Retina (tissue), 1 donor: ENCODE results near the gene TGM5.

Experiments used
- DNase-seq: peaks from one replicate; pipeline ENCODE4 v3.0.0-alpha.2; 2016

The TGM5 gene

DNA sequence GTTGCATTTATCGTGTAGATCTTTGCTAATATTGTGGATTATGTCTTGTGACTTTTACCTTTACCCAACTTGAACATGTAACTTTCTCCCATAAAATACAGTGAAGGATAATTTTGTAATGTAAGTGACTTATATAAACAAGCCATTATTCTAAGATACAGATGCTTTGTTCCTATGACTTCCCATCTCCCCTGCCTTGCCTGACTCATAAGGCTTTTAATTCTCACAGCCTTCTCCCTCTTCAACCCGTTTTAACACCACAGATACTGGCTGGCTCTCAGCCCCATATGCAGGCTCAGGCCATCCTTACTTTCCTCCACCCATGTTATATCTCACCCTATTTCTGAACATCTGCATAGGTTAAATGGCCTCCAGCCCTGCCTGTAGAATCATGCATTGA, 77.4 kb downstream of the TGM5 start:
- no peak for DNase-seq

DNA sequence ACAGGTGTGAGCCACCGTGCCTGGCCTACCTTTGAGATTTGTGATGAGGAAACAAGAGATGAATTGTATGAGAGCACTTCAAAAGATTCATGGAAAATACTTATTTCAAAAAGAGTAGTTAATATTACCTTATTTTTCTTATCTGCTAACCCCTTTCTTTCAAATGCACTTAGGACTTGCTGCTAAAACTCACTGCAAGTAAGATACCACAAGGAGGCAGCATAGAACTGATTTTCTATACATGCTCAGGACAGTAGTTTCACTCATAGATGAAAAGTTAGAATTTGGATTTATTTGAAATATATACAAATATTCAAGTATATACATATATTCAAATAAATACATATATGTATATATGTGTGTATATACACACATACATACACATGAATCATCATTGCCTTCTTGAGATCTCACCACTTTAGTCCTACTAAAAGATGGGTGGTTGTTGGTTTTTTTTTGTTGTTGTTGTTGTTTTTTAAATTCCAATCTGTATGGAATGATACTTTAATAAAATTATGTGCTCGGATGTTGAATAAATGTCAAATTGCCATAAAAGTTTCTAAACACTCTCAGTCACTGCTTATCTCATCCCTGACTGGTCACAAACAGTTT, 79.1 kb downstream of the TGM5 start:
- no peak for DNase-seq

DNA sequence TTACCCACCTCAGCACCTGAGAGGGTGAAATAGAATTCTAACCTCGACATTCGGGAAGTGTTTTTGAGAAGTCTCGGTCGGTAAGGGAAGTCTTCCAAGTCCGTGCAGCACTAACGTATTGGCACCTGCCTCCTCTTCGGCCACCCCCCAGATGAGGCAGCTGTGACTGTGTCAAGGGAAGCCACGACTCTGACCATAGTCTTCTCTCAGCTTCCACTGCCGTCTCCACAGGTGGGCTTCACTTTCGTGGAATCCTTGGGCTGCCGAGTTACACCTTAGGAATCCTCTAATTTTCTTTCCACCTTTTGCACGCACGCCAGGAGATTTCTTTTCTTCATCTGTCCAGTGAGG, 80.8 kb downstream of the TGM5 start:
- DNase-seq: no peak

DNA sequence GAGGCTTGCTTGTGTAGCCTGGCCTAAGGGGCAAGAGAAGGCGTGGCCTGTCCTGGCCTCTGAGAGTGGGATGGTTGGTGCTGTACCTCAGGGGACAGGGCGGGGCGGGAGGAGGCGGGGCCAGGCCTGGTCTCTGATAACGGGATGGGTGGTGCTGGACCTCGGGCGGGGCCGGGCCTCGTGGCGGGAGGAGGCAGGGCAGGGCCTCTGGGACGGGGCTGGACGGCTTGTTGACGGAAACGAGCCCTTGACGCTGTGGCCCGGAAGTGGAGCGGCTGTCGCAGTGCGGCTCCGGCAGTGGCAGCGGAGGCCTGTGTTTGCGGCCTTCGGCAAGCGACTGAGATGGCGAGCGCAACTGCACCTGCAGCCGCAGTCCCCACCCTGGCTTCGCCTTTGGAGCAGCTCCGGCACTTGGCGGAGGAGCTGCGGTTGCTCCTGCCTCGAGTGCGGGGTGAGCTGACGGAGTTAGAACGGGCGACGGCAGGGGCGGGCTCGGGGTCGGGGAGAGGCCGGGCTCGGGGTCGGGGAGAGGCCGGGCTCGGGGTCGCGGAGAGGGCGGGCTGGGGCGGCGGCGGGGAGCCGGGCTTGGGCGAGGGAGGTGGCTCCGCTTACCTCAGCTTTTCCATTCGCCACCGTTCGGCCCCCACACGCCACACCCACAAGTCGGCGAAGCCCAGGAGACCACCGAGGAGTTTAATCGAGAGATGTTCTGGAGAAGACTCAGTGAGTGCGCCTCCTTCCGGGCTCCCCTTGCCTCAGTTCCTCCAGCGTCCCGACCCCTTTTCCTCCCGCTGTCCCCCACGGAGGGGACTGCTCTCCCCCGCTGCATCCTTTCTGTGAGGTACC, 81.3 kb downstream of the TGM5 start, which contains the start of gene CCNDBP1:
Gene CCNDBP1, plus strand, starts transcription at position 247 of the 846 bp plus-strand sequence. Its CDS starts 96 bp downstream, at position 343.
- peak; percentile 89 for DNase-seq

DNA sequence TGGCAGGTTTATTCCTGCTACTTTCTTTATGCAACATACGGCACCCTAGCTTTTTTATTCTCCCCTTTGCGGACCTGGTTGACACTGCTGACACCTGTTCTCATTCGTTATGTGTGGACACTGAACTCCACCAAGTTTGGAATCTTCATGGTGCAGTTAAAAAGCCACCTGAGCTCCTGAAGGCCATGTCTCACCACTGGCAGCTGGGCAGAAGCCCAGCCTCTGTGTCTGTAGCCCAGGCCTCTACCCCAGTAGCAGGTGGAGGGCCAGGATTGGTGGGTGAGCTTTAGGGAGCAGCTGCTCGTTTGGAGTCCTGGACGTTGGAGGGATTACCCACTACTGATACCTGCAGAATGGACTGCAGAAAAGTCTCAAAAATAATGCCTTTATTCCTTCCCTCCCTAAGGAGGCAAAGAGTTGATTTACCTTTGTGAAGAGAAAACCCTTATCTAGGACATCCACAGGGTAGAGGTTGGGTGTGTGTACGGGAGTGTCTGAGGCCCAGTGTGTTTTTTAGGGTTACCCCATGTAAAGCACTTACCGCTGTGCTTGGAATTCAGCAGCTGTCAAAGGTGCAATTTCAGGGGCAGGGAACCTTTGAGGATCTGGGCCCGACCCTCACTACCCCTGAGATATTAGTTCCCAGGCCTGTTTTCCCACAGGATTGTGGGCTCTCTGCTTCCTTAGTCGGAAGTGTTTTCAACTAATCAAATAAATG, 82.2 kb downstream of the TGM5 start:
- no peak for DNase-seq

DNA sequence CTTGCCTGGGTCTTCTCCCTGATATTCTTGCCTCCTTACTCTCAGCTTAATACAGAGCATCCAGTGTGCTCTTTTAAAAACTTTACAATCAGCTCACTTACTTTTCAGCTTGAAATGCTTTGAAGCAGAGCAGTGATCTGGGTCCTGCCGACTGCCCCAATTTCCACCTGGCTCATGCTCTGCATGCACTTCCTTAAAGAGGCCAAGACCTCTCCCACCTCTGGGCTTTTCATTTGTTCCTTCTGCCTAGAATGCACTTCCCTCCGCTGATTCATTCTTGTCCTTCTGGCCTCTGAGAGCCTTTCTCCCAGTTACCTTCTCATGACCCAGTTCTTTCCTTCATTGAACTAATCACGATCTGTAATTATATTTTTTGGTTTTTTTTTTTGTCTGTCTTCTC, 83.5 kb downstream of the TGM5 start:
- DNase-seq: no peak
